GM18526 (cell line): ENCODE results near the gene PRRC2B.

Source experiments
- POLR2A ChIP-seq: IDR thresholded peaks from 3 replicates; pipeline ENCODE4 v1.6.1; 2011; ENCODE audit not compliant: insufficient read length; ENCODE audit errors: extremely low read depth

PRRC2B gene

DNA sequence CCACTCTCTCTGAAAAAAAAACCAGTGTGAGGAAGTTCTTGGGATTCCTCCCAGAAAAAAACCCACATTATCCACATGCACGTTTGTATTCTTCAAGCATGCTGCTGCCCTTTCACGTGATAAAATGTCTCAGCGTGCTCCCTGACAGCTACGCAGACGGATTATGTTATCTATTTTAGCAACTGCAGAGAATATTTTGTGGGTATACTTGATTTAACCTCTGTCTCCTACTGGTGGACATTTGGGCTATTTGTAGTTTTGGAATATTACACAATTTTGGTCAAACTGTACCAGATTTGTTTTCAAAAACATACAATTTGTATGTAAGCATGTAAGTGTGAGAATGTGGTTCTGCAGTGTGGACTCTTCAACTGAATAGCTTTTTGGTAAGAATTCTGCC lies 10.7 kb downstream of the PRRC2B start:
- no peak for TF ChIP-seq POLR2A

DNA sequence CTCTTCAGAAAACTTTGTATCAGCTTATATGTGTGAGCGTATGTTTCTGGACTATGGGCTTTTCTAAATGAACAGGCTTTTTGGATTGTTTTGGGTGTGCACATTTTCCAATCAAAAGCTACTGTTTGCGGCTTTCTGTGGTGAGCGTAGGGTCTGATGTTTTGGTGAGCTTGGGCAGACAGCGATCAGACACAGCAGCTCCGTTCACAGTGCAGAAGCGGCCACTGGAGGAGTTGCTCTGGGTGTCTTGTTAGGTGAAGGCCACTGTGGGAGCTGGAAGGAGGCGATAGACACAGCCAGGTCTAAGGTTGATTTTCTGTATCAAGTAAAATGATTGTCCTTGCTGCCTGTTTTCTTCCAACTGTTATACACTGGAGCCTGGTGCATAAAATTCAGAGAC lies 11.1 kb downstream of the PRRC2B start:
- TF ChIP-seq POLR2A, result no peak

DNA sequence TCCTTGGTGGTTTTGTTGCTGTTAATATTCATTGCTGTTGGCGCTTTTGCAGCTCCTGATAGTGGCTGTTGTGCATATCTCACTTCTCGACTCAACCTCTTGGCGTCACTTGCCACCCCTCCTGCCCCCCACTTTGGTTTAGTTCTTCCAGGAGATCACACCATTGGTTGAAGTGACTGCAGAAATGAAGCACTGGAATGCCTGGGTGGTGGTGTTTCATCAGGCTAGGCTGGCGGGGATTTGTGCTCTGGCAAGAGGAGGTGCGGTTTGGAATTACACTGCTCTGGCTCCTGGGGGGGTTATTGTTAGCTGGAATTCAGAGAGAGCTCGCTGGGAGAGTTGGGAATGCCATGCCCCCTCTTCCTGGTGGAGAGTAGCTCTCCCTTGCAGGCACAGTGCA lies 11.5 kb downstream of the PRRC2B start:
- no peak for TF ChIP-seq POLR2A

DNA sequence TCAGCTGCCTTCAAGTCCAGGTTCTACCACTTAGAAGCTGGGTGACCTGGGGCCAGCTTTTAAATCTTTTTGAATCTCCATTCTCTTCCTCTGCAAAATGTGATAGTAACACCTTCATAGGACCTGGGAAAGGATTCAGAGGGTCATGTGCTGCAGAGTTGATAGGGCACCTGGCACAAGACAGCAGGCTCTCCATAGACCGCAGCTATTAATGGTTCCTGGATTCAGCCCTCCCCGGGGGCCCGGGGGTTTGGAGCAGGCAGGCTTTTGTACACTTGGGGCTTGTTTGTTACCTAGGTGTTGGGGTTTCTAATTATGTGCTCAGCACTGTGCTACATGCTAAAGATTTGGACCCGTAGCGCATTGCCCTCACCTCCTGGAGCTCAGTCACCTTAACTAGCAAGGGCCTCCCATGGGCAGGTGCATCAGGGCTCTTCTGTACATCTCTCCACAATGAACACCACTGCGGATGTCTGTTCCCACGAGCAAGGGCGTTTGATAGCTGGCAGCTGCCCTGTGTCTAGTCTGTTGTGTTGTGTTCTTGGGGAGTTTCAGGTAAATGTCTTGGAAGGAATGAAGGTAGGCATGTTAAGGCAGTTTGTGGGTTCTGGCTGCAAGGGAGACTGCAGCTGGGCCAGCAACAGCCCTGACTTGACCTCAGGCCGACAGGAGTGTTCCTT lies 12.1 kb downstream of the PRRC2B start:
- TF ChIP-seq POLR2A, result no peak

DNA sequence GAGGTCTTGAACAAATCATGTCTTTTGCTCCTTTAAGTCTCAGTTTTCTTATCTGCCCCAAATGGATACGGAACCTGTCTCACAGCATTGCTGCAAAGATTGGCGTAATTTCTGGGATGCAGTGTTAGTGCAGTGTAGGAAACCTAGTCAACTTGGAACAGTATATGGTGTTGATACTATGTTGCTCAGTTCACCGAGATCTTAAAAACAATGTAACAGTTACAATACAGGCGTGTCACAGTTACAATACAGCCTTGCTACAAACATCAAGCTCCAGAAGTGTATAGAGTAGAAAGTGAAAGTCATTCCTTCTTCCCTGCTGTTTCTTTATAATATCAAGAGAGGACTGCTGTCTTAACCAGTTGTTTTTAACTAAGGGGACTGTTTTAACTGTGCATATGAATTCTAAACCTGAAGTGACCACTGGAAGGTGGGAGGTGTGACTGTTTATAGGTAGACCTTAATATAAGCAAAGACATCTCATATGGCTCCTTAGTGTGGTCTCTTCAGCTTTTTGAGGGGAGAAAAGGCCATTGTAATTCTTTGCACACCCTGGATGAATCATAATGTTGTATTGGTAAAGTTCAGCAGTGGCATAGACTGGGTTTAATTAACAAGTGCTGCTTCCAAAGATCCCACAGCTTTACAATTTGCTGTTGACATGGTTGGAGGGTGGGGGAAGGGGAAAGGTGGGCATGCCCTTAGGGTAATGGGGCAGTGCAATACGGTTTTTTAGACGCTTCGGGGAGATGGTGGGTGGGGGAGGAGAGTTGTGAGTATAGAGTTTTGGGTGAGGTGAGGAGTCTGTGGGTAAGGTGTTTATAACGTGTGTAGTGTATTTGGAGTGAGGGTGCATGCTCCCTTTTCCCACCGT lies 12.9 kb downstream of the PRRC2B start:
- no peak for TF ChIP-seq POLR2A

DNA sequence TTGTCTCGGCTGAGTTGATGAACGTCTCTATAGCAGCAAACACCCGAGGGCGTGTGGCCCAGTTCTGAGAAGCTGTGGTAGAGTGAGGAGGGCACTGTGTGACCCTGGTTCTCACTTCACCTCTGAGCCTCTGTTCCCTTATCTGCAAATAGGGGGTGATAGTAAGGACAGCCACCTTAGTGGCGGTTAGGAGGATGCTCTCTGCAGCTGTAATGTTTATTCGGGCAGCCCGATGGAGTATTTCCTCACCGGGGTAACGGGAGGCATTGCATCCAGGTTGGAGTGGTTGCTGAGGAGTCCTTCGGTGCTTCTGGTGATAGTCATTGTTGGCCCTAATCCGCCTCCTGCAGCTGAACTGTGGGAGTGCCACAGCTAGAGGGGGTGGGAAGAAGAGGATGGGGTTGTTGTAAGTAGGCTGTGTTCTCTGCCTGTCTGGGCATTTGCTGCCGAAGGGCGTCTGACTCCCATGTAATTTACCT lies 13.9 kb downstream of the PRRC2B start:
- TF ChIP-seq POLR2A, result no peak

DNA sequence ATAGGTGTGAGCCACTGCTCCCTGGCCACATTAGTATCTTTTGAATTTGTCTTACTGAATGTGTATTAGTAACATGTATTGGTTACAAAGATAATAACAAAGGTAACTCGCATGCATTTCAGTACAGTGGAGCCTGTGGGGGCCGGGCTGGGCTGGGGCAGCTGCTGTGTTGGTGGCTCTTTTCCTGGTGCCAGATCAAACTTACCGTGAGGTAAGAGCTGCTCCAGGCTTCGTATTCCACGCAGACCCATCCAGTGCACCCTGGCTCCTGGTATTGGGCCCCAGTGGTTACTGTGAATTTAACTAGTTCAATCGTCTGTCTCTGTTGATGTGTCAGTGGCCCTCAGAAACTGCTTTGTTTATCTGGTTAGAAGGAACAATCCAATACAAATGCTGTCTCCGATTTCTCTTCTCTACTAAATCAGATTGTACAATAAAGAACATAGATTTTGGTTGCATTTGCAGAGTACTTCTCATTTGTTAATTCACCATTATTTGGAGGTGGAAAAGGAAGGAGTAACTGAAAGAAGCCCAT lies 15.6 kb downstream of the PRRC2B start:
- TF ChIP-seq POLR2A, result no peak

DNA sequence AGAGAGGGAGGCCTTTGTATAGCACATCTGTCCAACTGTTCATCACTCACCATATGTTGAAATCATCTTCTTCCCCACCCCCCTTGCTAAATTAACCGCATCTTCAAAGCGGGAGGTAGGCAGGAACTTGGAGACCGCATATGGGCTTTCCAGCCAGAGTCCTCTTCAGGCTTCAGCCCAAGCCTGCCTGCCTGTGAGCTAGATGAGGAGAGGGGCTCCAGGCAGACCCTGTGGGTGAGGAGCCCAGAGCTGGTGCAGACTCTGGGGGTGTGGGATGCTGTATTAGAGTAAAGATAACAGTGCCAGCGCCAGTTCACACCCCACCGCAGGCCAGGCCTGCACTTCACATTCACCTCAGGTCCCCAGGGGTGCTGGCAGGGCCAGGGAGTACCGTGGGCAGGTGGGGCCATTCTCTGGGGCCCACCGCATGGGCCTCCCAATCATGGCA lies 16.2 kb downstream of the PRRC2B start:
- TF ChIP-seq POLR2A, result no peak

DNA sequence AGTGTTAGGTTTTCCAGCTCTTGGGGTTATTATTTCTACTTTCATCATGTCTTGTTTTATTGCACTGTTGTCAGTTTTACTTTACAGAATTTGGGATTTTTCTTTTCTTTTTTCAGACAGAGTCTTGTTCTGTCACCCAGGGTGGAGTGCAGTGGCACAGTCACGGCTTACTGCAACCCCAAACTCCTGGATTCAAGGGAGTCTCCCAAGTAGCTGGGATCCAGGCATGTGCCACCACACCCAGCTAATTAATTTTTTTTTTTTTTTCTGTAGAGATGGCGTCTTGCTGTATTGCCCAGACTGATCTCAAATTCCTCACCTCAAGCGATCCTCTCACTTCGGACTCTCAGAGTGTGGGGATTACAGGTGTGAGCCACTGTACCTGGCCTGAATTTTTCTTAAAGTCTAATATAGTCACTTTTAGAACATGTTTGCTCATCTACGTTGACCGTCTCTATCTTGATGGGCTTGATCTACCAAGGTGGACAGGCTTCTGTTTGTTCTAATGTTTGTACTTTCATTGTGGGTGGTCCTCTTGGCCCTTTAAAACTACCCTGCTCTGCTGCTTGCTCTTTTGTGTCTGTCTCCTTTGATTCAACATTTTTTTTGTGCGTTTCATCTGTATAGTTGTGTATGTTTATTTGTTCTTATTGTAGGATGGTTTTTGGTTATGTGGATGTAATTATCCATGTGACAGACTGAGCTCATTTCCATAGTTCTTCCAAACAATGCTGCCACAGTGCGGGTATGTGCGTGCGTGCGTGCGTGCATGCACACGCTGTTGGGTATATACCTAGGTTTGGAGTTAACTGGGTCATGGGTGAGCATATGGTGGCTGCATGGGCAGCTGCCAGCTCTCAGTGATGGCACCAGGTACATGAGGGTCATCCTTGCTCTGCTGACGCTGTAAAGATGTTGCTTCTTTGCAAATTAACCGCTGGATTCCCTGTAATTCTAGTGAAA lies 18.1 kb downstream of the PRRC2B start:
- TF ChIP-seq POLR2A, result no peak

DNA sequence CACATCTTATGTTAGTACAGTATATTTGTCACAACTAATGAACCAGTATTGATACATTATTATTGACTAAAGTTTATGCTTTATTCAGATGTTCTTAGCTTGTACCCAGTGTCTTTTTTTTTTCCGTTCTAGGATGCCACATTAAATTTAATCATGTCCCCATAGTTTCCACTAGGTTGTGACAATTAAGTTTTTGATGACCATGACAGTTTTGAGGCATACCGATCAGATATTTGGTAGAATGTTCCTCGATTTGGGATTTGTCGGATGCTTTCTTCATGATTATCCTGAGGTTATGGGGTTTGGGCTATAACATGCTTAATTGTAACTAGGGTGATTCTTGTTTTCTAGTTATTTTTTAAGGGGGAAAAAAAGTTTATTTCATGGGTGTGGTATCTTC lies 22.6 kb downstream of the PRRC2B start:
- TF ChIP-seq POLR2A, result no peak

DNA sequence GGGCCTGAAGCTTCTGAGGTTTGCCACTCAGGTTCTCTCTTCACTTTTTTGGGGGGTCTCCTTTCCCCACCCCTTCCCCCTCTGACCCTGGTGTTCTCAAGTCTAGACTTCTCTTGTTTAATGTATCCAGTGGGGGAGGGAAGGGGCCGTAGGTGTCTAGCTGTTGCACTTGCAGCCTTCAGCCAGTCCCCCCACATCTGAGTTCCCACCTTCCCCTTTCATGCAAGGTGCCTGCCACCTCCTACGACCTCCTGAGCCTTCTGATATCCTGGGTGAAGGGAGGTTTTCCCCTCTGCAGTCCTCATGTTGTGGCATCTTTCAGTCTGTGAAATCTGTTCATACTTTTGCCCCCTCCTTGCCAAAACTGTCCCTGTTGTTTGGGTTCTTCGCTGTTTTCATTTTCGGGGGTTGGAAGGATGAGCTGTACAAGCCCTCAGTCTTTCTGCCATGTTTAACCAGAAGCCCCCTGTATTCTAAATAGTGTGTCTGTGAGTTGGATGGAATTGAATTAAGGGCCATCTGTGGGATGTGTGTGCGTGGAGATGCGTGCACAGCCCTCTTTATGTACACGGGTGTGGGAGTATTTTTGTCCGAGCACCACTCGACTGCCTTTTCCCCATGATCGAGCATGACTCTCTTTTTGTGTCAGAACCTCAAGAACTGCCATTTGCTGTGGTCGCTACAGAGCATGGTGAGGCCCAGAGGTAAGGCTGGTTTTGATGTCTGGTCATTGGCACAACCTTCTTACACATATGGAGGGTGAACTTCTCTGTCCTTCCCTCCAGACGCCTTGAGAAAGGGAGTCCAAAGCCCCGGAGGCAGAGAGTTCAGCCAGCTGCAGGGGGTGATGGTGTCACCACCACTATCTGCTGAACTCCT lies 23.6 kb downstream of the PRRC2B start:
- no peak for TF ChIP-seq POLR2A

DNA sequence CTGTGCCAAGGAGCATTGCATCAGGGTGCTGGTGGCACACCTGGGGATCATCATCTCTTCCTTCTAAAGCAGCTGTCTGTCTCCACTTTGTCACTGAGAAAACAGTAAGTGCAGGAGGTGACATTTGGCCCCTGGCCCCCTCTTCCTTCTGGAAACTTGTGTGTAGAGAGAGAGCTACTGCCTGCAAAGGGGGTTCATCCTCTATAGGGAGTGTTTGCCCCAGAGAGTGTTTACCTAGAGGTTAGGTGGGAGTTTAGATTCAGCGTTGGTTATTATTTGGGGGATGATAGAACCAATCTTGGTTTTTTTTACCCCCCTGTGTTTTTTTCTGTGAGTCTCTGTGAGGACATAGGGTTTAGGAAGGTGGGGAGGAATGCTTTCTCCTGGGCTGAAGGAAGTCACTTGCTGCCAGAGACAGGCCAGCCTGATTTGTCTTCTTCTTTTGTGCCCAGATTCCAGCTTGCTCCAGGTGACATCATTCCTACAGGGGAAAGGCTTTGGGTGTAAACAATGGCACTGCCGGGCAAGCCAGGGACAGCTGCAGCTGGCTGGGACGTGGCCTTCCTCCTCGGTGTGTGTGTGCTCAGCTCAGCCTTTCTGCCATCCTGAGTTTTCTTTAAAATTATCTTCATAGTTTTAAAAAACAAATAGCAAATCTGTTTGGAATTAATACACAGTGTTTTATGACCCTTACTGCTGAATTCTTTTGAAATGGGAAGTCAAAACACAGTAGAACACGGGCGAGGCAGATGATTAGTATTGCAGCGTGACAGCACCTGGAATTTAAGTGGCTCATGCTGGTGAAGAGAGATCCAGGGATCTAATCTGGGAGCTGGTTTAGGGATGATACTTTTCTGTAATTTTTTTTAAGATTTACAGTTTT lies 24.5 kb downstream of the PRRC2B start:
- no peak for TF ChIP-seq POLR2A

DNA sequence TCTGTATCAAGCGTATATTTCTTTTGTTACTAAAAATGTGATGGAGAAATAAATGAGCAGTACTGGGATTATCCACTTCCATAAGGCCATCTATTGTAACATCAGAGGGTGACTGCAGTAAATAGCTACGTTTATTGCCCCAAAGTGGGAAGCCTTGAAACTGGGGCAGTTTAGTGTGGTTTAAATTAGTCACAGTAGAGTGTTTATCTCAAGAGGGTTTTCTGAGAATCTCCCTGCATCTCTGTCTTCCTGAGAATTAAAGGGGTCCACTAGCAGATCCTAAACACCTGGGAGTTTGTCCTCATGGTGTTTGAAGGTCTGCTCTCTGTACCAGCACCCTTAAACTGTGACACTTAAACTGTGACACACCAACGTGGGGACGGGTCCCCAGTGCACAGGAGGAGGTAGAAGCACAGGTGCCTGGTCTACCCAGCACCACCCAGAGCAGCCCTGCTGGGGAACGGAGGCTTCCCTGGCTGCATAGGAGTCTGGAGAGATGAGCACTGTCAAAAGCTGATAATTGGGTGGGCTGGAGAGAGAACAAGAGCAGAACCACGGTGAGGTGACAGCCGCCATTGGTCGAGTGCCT lies 25.2 kb downstream of the PRRC2B start:
- TF ChIP-seq POLR2A, result no peak
